K562 (cell line): Measurements from ENCODE around the gene PEF1. TPM values are rescaled to one million over a fixed set of nuclear protein-coding genes. Genes with fewer than 3 reads are reported as not detected.

Experiments used
- polyA plus RNA-seq, 8 experiments: library from polyadenylated mRNA; depleted of rRNA in 4 of 8; stranded (reverse) in 5 of 8; unstranded in 3 of 8; fragments of >200 nt; fragmentation: Nextera tagmentation in 2 of 8; fragmentation: Illumina TruSeq in 1 of 8; extraction: Ambion mirVana in 2 of 8; extraction: Trizol in 1 of 8; gene quantifications; 2 replicates each; pipeline versions ENCODE4 v1.2.1 to v1.2.3, GENCODE V29; 2011 to 2014; ENCODE audit warnings: inconsistent platforms in 1 of 8, missing spikeins in 1 of 8
- total RNA-seq, 7 experiments: library from RNA; depleted of rRNA in 6 of 7; stranded (reverse); fragments of >200 nt in 6 of 7; fragmentation: Illumina TruSeq in 2 of 7; extraction: Trizol in 2 of 7; gene quantifications; 2 replicates each; pipeline versions ENCODE4 v1.2.1 to v1.2.3, GENCODE V29; 2011 to 2021; ENCODE audit warnings: low replicate concordance in 1 of 7
- TF ChIP-seq, protein P1 (sequence below): fragments of 450-650 bp; IDR thresholded peaks from 2 replicates; pipeline ENCODE4 v1.6.1; 2018; ENCODE audit not compliant: partially characterized antibody
- TF ChIP-seq, protein P2 (sequence below): fragments of 200-400 bp; formaldehyde crosslinking; IDR thresholded peaks from 2 replicates; pipeline ENCODE4 v1.6.1; 2017; ENCODE audit warnings: mild to moderate bottlenecking, low read depth, low read length, moderate library complexity
- TF ChIP-seq, protein P3 (sequence below): sonication (generic); formaldehyde crosslinking; IDR thresholded peaks from 2 replicates; pipeline ENCODE4 v1.9.0; 2022; ENCODE audit warnings: mild to moderate bottlenecking, missing genetic modification reagents

The PEF1 gene
- total and polyA plus RNA-seq, 9 of the 15 experiments (the other 6 are each of a cell fraction or from before 2014, with no cell fraction given) = 26.3 to 95.5 (median 61.9) TPM

DNA sequence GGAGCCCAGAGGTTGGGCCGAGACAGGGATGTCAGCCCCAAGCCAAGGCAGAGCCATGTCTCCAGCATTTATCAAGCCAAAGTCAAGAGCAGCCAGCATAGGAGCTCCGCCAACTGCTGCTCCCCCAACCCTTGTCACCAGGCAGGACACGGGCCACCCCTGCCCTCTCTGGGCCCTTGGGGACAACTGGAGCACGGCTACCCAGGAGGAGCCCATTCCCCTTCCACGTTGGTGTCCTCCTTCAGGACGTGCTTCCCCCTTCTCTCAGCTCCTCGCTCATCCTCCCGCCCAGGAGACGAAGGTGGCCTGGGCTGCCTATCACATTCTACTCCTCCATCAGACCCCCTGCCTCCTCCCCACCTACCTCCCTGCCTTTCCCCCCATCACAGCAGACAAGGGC lies 19.9 kb upstream of the PEF1 start (continued):
- TF ChIP-seq, protein P1, sequence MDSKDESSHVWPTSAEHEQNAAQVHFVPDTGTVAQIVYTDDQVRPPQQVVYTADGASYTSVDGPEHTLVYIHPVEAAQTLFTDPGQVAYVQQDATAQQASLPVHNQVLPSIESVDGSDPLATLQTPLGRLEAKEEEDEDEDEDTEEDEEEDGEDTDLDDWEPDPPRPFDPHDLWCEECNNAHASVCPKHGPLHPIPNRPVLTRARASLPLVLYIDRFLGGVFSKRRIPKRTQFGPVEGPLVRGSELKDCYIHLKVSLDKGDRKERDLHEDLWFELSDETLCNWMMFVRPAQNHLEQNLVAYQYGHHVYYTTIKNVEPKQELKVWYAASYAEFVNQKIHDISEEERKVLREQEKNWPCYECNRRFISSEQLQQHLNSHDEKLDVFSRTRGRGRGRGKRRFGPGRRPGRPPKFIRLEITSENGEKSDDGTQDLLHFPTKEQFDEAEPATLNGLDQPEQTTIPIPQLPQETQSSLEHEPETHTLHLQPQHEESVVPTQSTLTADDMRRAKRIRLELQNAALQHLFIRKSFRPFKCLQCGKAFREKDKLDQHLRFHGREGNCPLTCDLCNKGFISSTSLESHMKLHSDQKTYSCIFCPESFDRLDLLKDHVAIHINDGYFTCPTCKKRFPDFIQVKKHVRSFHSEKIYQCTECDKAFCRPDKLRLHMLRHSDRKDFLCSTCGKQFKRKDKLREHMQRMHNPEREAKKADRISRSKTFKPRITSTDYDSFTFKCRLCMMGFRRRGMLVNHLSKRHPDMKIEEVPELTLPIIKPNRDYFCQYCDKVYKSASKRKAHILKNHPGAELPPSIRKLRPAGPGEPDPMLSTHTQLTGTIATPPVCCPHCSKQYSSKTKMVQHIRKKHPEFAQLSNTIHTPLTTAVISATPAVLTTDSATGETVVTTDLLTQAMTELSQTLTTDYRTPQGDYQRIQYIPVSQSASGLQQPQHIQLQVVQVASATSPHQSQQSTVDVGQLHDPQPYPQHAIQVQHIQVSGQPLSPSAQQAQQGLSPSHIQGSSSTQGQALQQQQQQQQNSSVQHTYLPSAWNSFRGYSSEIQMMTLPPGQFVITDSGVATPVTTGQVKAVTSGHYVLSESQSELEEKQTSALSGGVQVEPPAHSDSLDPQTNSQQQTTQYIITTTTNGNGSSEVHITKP = no peak
- TF ChIP-seq, protein P2, sequence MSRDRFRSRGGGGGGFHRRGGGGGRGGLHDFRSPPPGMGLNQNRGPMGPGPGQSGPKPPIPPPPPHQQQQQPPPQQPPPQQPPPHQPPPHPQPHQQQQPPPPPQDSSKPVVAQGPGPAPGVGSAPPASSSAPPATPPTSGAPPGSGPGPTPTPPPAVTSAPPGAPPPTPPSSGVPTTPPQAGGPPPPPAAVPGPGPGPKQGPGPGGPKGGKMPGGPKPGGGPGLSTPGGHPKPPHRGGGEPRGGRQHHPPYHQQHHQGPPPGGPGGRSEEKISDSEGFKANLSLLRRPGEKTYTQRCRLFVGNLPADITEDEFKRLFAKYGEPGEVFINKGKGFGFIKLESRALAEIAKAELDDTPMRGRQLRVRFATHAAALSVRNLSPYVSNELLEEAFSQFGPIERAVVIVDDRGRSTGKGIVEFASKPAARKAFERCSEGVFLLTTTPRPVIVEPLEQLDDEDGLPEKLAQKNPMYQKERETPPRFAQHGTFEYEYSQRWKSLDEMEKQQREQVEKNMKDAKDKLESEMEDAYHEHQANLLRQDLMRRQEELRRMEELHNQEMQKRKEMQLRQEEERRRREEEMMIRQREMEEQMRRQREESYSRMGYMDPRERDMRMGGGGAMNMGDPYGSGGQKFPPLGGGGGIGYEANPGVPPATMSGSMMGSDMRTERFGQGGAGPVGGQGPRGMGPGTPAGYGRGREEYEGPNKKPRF = no peak
- TF ChIP-seq, protein P3, sequence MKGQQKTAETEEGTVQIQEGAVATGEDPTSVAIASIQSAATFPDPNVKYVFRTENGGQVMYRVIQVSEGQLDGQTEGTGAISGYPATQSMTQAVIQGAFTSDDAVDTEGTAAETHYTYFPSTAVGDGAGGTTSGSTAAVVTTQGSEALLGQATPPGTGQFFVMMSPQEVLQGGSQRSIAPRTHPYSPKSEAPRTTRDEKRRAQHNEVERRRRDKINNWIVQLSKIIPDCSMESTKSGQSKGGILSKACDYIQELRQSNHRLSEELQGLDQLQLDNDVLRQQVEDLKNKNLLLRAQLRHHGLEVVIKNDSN (CRISPR knock-in tag) = no peak
